Fibroblast of peridontal ligament (primary cell): ENCODE results near the gene VSIG8.

Experiments used
- DNase-seq: peaks from one replicate; pipeline ENCODE4 v3.0.0-alpha.2; 2010; ENCODE audit errors: extremely low read depth

The VSIG8 gene

DNA sequence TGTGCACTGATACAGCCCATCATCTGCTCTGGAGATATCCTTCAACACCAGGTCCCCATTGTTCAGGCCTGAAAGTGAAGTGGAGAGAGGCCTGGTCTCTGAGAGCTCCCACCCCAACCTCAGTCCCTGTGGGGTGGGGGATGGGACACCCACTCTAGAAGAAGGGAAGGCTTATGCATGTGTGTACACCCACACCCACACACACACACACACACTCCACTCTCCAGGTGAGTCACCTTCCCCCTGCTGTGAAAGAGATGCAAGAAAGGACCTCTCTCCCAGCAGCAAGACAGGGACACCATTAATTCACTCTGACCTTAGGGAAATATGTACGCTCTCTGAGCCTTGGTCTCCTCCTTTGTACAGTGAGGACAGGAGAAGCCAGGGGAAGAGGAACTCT is 5.9 kb downstream of the VSIG8 start:
- DNase-seq: no peak

GRCh38 chr1:159855709-159856108 is 6.7 kb downstream of the VSIG8 start:
- no peak for DNase-seq

GRCh38 chr1:159854693-159855192 is 7.7 kb downstream of the VSIG8 start:
- DNase-seq: peak; percentile 77

- peak; percentile 57 for DNase-seq
Measured at GRCh38 chr1:159854116-159854692, 8.3 kb downstream of the VSIG8 start.

DNA sequence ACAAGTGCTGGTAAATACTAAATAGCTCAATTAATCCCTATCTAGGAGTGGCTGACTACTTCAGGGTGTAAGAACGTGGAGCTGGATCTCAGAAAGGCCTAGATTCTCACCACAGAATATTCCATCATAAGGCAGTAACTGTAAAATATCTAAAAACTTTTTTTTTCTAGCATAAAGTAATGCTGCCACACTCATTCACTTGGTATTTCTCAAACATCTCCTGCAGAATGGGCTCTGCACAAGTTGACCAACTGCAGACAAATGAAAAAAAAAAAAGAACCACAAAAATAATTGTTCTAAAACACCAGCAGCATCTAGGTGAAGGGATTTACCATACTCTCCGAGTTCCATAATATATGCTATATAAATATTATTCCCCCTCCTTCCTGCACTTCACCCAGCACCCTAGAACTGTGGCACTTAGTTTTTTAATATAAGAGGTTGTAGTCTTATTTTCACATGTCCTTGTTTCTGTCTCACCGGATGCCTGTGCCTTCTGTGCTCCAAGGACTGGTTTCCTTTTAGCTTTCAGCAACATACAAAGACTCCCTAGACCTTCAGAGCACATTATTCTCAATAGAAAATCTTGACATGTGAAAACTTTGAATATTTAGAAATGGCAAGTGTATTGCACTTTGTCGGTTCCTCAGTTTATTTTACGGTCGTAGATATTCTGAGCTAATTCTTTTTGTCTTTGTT is 8.9 kb downstream of the VSIG8 start:
- DNase-seq: peak; percentile 38

DNA sequence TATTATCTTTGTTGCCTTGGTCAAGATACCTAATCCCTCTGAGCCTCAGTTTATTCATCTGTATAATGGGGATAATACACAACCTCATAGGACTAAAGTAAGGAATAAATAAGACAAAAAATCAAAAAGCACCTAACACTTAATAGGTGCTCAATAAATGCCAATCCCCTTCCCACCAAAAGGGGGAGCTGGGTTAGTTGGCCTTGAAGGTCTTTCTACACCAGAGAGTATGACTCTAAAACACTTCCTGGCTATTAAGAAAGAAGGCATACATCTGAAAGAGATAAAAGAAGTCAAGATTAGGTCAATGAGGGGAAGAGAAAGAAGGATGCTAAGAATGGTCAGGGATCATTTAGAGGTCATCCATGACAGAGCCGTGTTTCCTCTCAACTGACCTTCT is 11.1 kb downstream of the VSIG8 start:
- no peak for DNase-seq

DNA sequence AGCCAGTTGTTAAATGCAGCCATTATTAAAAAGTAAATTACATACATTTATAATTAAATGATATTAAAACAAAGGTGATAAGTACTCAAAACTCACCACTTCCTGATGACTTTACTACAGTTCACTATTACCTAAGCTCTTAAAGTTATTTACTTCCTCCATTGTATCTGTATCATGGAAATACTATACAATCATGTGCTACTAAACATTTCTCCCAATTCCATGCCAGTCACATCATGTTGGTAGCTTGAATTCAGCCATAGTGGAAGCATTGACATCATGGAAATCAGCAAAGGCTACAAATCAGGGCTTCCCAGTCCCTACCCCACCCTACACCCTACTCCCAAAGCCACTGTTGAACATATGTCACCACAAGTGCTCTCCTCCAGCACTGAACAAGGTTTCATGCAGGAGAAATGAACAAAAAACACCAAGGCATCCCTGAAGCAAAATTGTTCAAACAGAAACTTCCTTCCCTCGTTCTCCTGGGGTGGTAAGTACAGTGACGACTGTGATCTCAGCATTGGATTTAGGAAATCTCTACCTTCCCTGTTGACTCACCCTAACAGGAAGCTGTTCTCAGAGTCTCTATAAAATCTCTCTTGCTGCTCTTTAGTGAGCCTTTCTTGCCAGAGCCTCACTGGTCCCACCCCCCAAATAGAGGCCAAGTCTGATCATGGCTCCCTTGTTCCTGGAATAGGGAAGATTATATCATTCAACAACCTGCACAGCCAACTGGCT is 12.7 kb downstream of the VSIG8 start:
- DNase-seq: no peak

- DNase-seq: no peak
Measured at GRCh38 chr1:159848326-159848725, 14.1 kb downstream of the VSIG8 start.

- DNase-seq: no peak
Measured at GRCh38 chr1:159847231-159847630, 15.2 kb downstream of the VSIG8 start.

- DNase-seq: no peak
Measured at GRCh38 chr1:159845751-159846629, 16.5 kb downstream of the VSIG8 start.

GRCh38 chr1:159843459-159843858 is 19.0 kb downstream of the VSIG8 start:
- no peak for DNase-seq

DNA sequence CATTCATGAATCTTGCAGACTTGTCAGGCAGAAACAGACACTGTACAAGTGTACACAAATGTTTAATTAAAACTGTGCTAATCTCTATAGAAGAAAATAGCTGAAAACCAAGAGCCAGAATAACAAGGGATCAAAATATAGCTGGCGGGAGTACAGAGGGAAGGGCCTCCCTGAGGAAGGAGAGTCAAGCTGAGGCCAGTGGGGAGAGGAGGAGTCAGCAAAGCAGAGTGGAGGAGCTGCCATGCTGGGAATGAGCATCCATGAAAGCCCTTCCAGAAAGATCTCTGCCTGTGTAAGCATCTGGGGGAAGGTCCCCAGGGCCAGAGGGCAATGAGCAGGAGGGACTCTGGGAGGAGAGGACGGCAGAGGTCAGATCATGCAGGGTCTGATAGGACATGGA is 20.7 kb downstream of the VSIG8 start:
- DNase-seq: no peak

- no peak for DNase-seq
Measured at GRCh38 chr1:159839116-159839849, 23.2 kb downstream of the VSIG8 start.

DNA sequence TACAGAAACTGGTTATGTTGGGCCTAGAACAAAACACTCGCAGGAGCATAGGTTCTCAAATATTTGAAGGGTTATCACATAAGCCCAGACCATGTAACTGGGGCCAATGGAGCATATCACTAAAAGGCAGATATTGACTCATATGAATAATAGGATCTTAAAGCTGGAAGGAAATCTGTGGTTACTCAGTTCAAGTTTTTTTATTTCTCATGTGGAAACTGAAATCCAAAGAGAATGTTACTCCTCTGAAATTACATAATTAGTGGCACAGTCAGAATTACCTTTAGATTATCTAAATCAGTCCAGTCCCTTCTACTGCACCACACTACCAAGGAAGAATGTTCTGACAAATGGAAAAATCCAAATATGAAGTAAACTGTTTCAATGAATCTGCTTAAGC is 23.7 kb downstream of the VSIG8 start:
- DNase-seq: no peak

GRCh38 chr1:159835862-159836525 is 26.5 kb downstream of the VSIG8 start:
- DNase-seq: no peak

DNA sequence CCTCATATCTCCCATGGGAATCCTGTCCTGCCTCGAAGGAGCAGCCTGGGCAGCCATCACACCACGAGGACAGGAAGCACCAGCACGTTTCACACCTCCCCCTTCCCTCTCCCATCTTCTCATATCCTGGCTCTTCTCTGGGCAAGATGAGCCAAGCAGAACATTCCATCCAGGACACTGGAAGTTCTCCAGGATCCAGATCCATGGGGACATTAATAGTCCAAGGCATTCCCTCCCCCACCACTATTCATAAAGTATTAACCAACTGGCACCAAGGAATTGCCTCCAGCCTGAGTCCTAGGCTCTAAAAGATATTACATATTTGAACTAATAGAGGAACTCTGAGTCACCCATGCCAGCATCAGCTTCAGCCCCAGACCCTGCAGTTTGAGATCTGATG is 27.1 kb downstream of the VSIG8 start:
- DNase-seq: no peak

DNA sequence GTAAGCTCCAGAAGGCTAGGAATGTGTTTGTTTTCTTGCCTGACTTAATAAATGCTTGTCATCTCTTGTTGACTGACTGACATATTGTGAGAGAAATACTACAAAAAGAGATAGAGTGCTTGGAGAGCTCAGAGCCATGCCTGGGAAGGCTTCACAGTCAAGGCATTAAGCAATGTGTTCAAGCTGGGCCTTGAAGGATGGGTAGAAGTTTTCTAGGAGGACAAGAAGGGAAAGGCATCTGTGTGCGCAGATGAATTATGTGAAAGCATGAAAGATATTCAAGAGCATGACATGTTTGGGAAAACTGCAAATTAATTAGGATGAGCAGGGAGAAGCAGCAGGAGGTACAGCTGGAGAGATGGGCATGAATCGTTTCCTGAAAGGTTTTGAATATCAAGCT is 30.1 kb downstream of the VSIG8 start:
- no peak for DNase-seq

DNA sequence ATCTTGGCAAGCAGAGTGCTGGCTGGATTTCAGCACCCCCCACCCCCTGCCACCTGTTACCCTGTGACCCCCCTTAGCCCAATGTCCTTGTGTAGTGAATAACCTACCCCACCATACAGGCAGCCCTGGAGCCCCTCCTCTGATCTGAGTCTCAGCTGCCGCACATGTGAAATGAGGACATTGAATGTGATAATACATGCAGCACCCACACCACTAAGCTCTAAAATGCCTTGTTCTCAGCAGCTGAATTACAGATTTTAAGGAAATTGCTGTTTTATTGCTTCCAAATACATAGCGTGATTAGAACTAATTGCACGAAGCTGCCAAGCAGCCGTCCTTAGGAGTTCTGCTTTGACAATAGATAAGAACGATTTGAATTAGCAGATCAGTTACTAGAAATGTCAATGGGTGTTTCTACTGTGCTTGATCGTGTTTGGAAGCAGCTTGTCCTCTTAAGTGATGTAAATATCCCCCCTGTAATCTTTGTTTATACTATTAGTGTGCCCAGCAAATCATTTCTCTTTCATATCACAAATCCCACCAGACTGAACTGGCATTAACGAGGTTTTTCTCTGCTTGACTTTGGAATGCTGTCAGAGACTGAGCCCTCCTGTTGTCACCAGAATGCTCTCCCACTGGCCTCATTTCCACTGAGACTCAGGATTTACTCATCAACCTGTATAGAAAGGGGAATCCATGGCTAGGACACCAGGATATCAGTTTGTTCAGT is 30.9 kb downstream of the VSIG8 start:
- DNase-seq: no peak

DNA sequence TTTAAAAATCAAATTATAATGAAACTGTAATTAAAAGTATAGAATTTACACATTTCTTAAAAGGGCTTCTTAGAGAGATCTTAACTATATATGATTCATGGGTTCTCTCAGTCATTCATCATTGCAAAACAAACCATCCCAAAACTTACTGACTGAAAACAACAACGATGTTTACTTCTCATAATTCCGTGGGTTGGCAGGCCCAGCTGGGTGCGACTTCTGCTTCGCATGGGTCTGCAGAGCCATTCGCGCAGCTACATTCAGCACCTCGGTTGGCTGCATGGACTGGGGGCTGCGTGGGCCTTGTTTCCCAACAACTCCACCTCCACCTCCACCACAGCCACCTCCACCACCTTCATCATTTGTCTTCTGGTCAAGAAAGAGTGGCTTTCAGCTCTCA is 31.7 kb downstream of the VSIG8 start:
- no peak for DNase-seq
